Stimulated activated CD4-positive, alpha-beta T cell treated with anti-CD3 and anti-CD28 coated beads, TNF-alpha, amount 100 ng/mL, for 48 hours (primary cell): ENCODE results near the gene SRSF3.

ENCODE experiments used
- DNase-seq, 3 donors: peaks; one replicate each; pipeline ENCODE4 v3.0.0-alpha.2; 2020; ENCODE audit warnings: low read depth in 3 of 3

SRSF3 gene

GRCh38 chr6:36622901-36623546, 28.9 kb downstream of the SRSF3 start:
- DNase-seq: no peak

- peak; percentile 61 to 75 (median 74) for DNase-seq
Measured at GRCh38 chr6:36623547-36624459, 29.6 kb downstream of the SRSF3 start.

GRCh38 chr6:36624461-36625157, 30.4 kb downstream of the SRSF3 start:
- no peak for DNase-seq

GRCh38 chr6:36625158-36625919, 31.2 kb downstream of the SRSF3 start:
- DNase-seq: no peak

GRCh38 chr6:36626636-36627035, 32.5 kb downstream of the SRSF3 start:
- DNase-seq: no peak

GRCh38 chr6:36627141-36627540, 33.0 kb downstream of the SRSF3 start:
- no peak for DNase-seq

- DNase-seq: no peak
Measured at GRCh38 chr6:36627801-36628246, 33.7 kb downstream of the SRSF3 start.

- DNase-seq: no peak
Measured at GRCh38 chr6:36629784-36630183, 35.6 kb downstream of the SRSF3 start.

- DNase-seq: no peak
Measured at GRCh38 chr6:36631326-36632011, 37.3 kb downstream of the SRSF3 start.

GRCh38 chr6:36633370-36633769, 39.2 kb downstream of the SRSF3 start:
- no peak for DNase-seq

- DNase-seq: no peak
Measured at GRCh38 chr6:36633915-36634314, 39.8 kb downstream of the SRSF3 start.

GRCh38 chr6:36634317-36635108, 40.4 kb downstream of the SRSF3 start:
- no peak for DNase-seq

- no peak for DNase-seq
Measured at GRCh38 chr6:36636283-36636682, 42.1 kb downstream of the SRSF3 start.

GRCh38 chr6:36636687-36637418, 42.7 kb downstream of the SRSF3 start:
- DNase-seq: no peak

GRCh38 chr6:36638579-36638978, 44.4 kb downstream of the SRSF3 start:
- no peak for DNase-seq

GRCh38 chr6:36639171-36639808, 45.1 kb downstream of the SRSF3 start:
- no peak for DNase-seq

GRCh38 chr6:36641543-36641942, 47.4 kb downstream of the SRSF3 start:
- no peak for DNase-seq

GRCh38 chr6:36642913-36643817, 49.0 kb downstream of the SRSF3 start:
- no peak for DNase-seq
